Measurements from ENCODE around the gene CDC37.
A peak's percentile ranks its signal among the peaks of the same experiment; 100 is the strongest.
"Not testable (repeated sequence)": the region's sequence is repeated elsewhere in the genome, so short reads cannot be mapped to it uniquely, and the experiment has no call there.

Gene CDC37

GRCh38 chr19:10419646-10420443, 16.5 kb upstream of the CDC37 start:
- DNase-seq, result no peak

- DNase-seq, result no peak
Measured at GRCh38 chr19:10419200-10419645, 15.9 kb upstream of the CDC37 start.

GRCh38 chr19:10418485-10419199, 15.3 kb upstream of the CDC37 start:
- DNase-seq, result no peak

GRCh38 chr19:10418235-10418484, 14.8 kb upstream of the CDC37 start:
- no peak for DNase-seq

GRCh38 chr19:10417541-10418234, 14.3 kb upstream of the CDC37 start:
- no peak for DNase-seq

GRCh38 chr19:10416380-10417257, 13.3 kb upstream of the CDC37 start:
- peak; percentile 54 for DNase-seq

GRCh38 chr19:10416083-10416379, 12.7 kb upstream of the CDC37 start:
- no peak for DNase-seq

GRCh38 chr19:10412257-10412977, 9.1 kb upstream of the CDC37 start:
- no peak for DNase-seq

- DNase-seq, result not testable (repeated sequence)
Measured at GRCh38 chr19:10411224-10411623, 7.9 kb upstream of the CDC37 start.

GRCh38 chr19:10408511-10409283, 5.4 kb upstream of the CDC37 start:
- peak; percentile 22 for DNase-seq

GRCh38 chr19:10407096-10407495, 3.8 kb upstream of the CDC37 start:
- no peak for DNase-seq

- DNase-seq, result no peak
Measured at GRCh38 chr19:10406191-10406590, 2.8 kb upstream of the CDC37 start.

GRCh38 chr19:10404888-10405820, 1.8 kb upstream of the CDC37 start:
- no peak for DNase-seq

GRCh38 chr19:10402441-10403038, 802 bp downstream of the CDC37 start:
- no peak for DNase-seq

- no peak for DNase-seq
Measured at GRCh38 chr19:10399878-10400277, 3.5 kb downstream of the CDC37 start.

- not testable (repeated sequence) for DNase-seq
Measured at GRCh38 chr19:10399340-10399739, 4.0 kb downstream of the CDC37 start.

GRCh38 chr19:10398819-10399218, 4.5 kb downstream of the CDC37 start:
- DNase-seq, result no peak

GRCh38 chr19:10395917-10396316, 7.4 kb downstream of the CDC37 start:
- no peak for DNase-seq

- no peak for DNase-seq
Measured at GRCh38 chr19:10395436-10395835, 7.9 kb downstream of the CDC37 start.

GRCh38 chr19:10395003-10395402, 8.3 kb downstream of the CDC37 start:
- DNase-seq, result no peak

Data from midbrain (tissue), 1 donor.